Spinal cord (tissue), 10 donors: ENCODE data around the gene ST8SIA6. TPM values are rescaled to one million over a fixed set of nuclear protein-coding genes. Genes with fewer than 3 reads are reported as not detected.
A peak's percentile ranks its signal among the peaks of the same experiment; 100 is the strongest.

Experiments
- DNase-seq, 6 donors: peaks; one replicate each; pipeline versions ENCODE4 v3.0.0 to v3.0.0-alpha.2; 2013 to 2015; ENCODE audit warnings: low spot score in 6 of 6, low read depth in 4 of 6
- H3K27ac ChIP-seq: one replicate; pipeline ENCODE4 v1.5.1; 2013; ENCODE audit warnings: low read depth, low read length, control low read depth
- H3K27me3 ChIP-seq: one replicate; pipeline ENCODE4 v1.6.1; 2013; ENCODE audit warnings: low read length; ENCODE audit not compliant: control insufficient read depth, insufficient read depth
- H3K36me3 ChIP-seq: one replicate; pipeline ENCODE4 v1.6.1; 2013; ENCODE audit warnings: low read length; ENCODE audit not compliant: control insufficient read depth, insufficient read depth
- H3K4me1 ChIP-seq: one replicate; pipeline ENCODE4 v1.6.1; 2013; ENCODE audit warnings: low read length; ENCODE audit not compliant: control insufficient read depth, insufficient read depth
- H3K4me3 ChIP-seq: one replicate; pipeline ENCODE4 v1.5.1; 2013; ENCODE audit warnings: low read depth, low read length, control low read depth
- H3K9me3 ChIP-seq: one replicate; pipeline ENCODE4 v1.6.1; 2013; ENCODE audit warnings: low read length; ENCODE audit not compliant: control insufficient read depth, insufficient read depth
- WGBS: methylation state at CpG from one replicate; pipeline ENCODE4 v1.1.5; 2013; ENCODE audit warnings: missing lambda C conversion rate; ENCODE audit not compliant: insufficient coverage; 5-methylcytosine and 5-hydroxymethylcytosine counted together
- polyA plus RNA-seq, 2 donors: library from polyadenylated mRNA; unstranded; fragments of 120-200 nt; gene quantifications; one replicate each; pipeline ENCODE4 v1.2.1, GENCODE V29; 2013; ENCODE audit not compliant: insufficient read length in 2 of 2
- total RNA-seq, 2 donors: library from RNA; depleted of rRNA in 1 of 2; stranded (reverse); fragments of 120-200 nt in 1 of 2; fragments of >200 nt in 1 of 2; gene quantifications; one replicate each; pipeline versions ENCODE4 v1.2.3 to v1.2.4, GENCODE V29; 2013 to 2014
- donor health status: healthy.

Gene ST8SIA6
- total and polyA plus RNA-seq, 4 donors: 9.2 to 24.3 (median 13.8) TPM

DNA sequence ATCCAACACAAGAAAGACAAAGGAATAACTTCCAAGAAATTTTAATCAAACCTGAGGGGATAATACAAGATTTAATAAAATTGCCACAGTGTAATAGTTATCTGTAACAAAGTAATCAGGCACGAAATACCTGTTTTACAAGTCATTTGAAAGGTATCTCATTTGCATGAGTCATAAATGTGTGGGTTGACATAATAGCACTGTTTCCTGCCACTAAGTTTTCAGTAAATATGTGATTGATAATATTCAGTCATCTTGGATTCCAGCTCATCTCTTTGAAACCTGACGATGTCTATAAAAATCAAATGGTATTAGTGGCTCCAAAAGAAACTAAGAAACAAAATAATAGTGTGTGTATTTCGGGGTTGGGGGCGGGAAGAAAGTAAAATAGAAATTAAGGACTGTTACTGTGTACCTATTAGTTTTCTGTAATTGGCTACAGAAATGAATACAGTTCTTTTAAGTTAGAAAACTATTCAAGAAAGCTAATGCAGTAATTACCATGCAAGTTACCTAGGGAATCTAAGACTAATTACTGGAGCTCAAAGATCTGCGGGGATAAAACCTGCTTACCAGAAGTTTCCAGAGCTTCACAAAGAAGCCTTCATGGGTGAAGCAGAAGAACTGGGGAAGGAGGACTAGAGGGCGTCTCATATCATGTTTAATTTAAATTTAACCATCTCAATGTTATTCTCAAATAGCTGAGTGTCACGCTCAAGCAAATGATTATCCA lies 100.7 kb downstream of the ST8SIA6 start:
- WGBS: 60% methylated on average over 1 of the region's 7 CpGs
- Histone ChIP-seq H3K9me3 (no peaks in the 10 kb centered on the region), H3K36me3 (no peaks in the 10 kb centered on the region), H3K4me1 (peaks cover under 1% of the 10 kb centered on the region), H3K4me3 (no peak overlapping the region), H3K27me3 (no peaks in the 10 kb centered on the region), H3K27ac (no peak overlapping the region)
- DNase-seq: peak in 1 of 6 donors; percentile 68

DNA sequence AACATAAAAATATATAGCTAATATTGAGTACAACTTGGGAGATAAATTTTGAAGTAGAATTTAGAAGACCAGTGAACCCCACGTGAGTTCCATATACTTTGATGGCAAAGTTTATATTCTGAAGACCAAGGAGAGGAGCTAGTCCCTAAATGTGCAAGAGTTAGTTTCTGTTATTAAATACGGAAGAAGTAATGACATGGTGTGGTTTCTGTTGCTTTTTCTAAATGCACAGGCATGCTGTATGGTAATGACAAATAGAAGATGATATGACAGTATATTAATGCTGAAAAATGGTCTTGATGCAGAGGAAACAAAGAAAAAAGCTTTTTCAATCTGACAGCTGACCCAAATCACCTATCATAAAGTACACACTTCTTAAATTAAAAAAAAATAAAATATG lies 101.8 kb downstream of the ST8SIA6 start:
- Histone ChIP-seq H3K36me3 (no peaks in the 10 kb centered on the region), H3K9me3 (no peaks in the 10 kb centered on the region), H3K27ac (no peak overlapping the region), H3K4me1 (peaks cover 5% of the 10 kb centered on the region), H3K27me3 (no peaks in the 10 kb centered on the region), H3K4me3 (no peak overlapping the region)
- DNase-seq: no peak
- 100% methylated on average over 2 of the region's 2 CpGs for WGBS

DNA sequence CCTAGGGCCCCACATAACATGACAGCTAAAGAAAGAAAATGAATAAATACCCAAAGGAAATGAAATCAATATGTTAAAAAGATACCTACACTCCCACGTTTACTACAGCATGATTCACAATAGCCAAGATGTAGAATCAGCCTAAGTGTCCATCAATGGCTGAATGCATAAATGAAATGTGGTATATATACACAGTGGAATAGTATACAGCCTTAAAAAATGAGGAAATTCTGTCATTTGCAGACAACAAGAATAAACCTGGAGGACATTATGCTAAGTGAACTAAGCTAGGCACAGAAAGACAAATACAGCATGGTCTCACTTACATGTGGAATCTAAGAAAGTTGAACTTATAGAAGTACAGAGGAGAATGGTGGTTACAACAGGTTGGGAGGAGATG lies 102.9 kb downstream of the ST8SIA6 start:
- Histone ChIP-seq H3K27me3 (no peaks in the 10 kb centered on the region), H3K27ac (no peak overlapping the region), H3K9me3 (no peaks in the 10 kb centered on the region), H3K4me3 (no peak overlapping the region), H3K36me3 (no peaks in the 10 kb centered on the region), H3K4me1 (peaks cover 5% of the 10 kb centered on the region)
- no peak for DNase-seq
- WGBS: no CpG with 5 or more reads among the region's 1 CpG

DNA sequence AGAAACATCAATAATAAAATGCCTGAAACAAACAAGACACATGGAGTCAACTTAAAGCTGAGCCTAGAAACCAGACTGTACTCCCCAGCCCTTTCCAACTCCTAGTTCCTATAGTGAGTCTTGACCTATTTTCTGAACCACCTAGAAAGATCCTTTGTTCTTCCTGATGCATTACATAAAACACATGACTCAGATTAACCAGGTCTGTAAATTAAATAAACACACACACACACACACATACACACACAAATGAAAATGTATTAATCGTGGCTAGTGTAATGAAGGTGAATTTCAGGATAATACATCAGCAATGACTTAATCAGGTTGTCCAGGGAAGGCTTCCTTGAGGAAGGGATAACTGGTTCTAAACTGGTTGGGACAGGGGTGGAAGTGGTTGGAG lies 104.7 kb downstream of the ST8SIA6 start:
- no peak for DNase-seq
- WGBS: no CpG with 5 or more reads among the region's 1 CpG
- no peak overlapping the region for H3K4me3 ChIP-seq
- H3K9me3 ChIP-seq: no peaks in the 10 kb centered on the region
- H3K27ac ChIP-seq: no peak overlapping the region
- H3K36me3 ChIP-seq: no peaks in the 10 kb centered on the region
- peaks cover 5% of the 10 kb centered on the region for H3K4me1 ChIP-seq
- no peaks in the 10 kb centered on the region for H3K27me3 ChIP-seq

DNA sequence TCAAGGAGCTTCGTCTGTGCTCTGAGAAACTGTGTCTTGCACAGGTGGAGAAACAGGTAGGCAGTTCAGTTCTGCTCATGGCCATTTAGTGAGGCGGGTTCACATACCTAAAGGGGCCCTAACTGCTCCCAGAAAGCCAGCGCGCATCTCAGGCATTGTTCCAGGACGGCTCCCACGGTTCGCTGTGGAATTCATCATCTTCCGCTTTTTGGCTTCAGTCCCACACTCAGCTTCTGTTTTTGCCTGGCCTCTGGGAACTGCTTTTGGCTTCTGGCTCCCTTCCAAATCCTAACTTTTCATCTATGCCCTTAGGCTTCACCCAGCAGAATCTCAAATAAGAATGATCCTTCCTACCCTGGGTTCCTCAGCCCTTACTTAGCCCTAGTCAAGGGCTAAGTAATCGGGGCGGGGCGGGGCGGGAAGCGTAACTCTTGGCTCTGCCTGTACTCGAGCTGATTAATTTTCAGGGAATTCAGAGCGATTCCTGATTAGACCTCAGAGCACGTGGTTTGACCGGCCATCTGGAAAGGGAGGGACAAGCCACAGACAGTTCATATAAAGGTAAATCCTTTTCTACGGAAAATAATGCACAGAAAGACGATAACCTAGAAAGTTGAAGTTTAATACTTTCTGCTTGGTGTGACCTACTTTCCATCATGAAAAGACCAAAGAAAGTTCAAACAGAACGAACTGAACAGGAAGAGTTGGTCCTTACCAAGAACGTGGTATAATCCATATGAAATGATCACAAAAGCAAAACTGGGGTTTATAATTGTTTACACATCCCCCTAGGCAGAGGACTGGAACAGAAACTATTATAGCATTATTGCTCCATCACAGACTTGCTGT lies 105.7 kb downstream of the ST8SIA6 start:
- DNase-seq: peak in 5 of 6 donors; percentile 2 to 88 (median 17)
- Histone ChIP-seq H3K36me3 (no peaks in the 10 kb centered on the region), H3K27me3 (no peaks in the 10 kb centered on the region), H3K27ac (peak overlapping the region; percentile 35), H3K4me1 (peaks cover 5% of the 10 kb centered on the region), H3K9me3 (no peaks in the 10 kb centered on the region), H3K4me3 (no peak overlapping the region)
- 20% methylated on average over 14 of the region's 21 CpGs for WGBS

DNA sequence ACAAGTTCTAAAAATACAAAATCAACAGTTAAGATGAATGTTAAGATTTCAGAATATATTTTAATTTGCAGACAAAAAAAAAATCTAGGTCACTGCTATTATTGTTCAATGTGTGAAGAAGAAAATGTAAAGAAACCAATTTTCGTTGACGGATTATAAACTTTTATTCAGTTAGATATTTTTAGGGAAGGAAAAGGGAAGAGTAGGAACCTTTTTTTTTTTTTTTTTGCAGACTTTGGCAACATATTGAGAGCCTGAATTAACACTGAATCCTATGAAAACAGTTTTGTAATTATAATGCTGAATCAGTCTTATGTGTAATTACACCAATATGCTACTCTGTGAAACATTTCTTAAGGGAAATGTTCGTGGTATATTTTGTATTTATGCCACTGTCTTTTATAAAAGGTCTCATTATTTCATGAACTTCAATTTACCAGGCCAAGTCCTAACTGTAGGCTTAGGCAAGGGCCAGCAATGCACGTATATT lies 106.3 kb downstream of the ST8SIA6 start:
- 0% methylated on average over 1 of the region's 4 CpGs for WGBS
- Histone ChIP-seq H3K27ac (peak overlapping the region; percentile 35), H3K4me1 (peaks cover 5% of the 10 kb centered on the region), H3K27me3 (no peaks in the 10 kb centered on the region), H3K36me3 (no peaks in the 10 kb centered on the region), H3K9me3 (no peaks in the 10 kb centered on the region), H3K4me3 (no peak overlapping the region)
- DNase-seq: peak in 1 of 6 donors; percentile 78

DNA sequence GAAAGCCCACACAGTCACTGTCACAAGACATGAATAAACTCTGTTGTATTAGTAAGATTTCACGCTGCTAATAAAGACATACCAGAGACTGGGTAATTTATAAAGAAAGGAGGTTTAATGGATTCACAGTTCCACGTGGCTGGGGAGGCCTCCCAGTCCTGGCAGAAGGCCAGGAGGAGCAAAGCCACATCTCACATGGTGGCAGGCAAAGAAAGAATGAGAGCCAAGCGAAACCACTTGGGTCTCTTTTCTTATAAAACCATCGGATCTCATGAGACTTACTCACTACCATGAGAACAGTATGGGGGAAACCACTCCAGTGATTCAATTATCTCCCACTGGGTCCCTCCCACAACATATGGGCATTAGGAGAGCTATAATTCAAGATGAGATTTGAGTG lies 110.2 kb downstream of the ST8SIA6 start:
- no peaks in the 10 kb centered on the region for H3K36me3 ChIP-seq
- H3K9me3 ChIP-seq: no peaks in the 10 kb centered on the region
- peaks cover 5% of the 10 kb centered on the region for H3K4me1 ChIP-seq
- H3K27me3 ChIP-seq: no peaks in the 10 kb centered on the region
- no peak overlapping the region for H3K27ac ChIP-seq
- H3K4me3 ChIP-seq: no peak overlapping the region
- no peak for DNase-seq
- 26% methylated on average over 2 of the region's 4 CpGs for WGBS

DNA sequence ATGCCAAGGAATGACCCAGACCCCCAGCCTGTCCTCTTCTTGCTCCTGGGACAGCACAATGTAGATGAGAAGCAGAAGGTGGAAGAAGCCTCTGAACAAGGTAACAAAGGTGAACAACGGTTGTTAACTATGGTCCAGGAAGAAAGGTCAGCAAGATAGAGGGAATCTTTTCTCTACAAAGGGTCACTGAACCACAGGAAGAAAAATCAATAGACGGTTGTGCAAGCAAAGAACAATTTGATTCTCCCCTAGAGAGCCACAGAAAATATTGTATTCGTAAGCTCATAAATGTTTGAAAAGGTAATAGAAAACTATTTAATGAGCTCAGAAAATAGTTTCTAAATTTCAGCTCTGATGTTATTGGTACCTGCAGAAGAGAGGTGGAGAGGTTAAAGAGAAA lies 111.3 kb downstream of the ST8SIA6 start:
- 67% methylated on average over 1 of the region's 3 CpGs for WGBS
- H3K27ac ChIP-seq: no peak overlapping the region
- H3K27me3 ChIP-seq: no peaks in the 10 kb centered on the region
- no peak for DNase-seq
- H3K36me3 ChIP-seq: no peaks in the 10 kb centered on the region
- no peaks in the 10 kb centered on the region for H3K4me1 ChIP-seq
- no peaks in the 10 kb centered on the region for H3K9me3 ChIP-seq
- H3K4me3 ChIP-seq: no peak overlapping the region

DNA sequence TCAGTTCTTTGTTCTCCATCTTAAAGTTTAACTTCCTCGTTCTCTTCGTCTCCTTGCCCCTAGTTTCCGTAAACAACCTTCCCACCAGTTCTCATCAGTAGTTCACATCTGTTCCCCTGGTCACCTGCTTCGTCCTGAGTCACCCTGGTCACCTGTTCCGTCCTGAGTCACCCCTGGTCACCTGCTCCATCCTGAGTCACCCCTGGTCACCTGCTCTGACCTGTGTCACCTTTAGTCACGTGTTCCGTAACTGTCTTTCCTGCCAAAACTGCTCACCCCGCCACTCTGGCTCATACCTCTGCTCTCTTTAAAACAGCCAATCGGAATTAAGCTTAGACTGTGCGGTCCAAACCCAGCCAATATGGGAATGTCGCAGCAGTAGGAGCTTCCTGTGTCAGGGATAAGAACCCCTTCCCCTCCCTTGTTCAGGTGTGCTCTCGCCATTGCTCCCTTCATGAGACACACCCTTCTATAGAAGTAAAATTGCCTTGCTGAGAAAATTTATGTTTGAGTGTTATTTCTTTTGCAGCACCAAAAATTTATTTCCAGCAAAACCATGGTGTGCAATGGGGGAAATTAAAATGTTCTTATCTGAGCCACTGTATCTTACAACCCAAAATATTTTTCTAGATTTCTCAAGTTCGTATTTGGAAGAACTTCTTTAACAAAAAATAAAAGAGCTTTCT lies 114.1 kb downstream of the ST8SIA6 start:
- Histone ChIP-seq H3K27me3 (no peaks in the 10 kb centered on the region), H3K4me3 (no peak overlapping the region), H3K36me3 (no peaks in the 10 kb centered on the region), H3K9me3 (no peaks in the 10 kb centered on the region), H3K4me1 (no peaks in the 10 kb centered on the region), H3K27ac (no peak overlapping the region)
- DNase-seq: no peak
- WGBS: 95% methylated on average over 11 of the region's 13 CpGs
